GM23338 (cell line): Measurements from ENCODE around the gene MAT2A. TPM values are rescaled to one million over a fixed set of nuclear protein-coding genes. Genes with fewer than 3 reads are reported as not detected.

Source experiments
- ATAC-seq: fragments of 200-7000 bp; cut with Tn5 transposase; 3 replicates; pipeline ENCODE4 v1.9.1; 2020
- DNase-seq: peaks from one replicate; pipeline ENCODE4 v3.0.0-alpha.2; 2015; ENCODE audit warnings: low spot score
- H2AFZ ChIP-seq: fragments of 200-600 bp; sonication (generic); 2 replicates; pipeline ENCODE4 v1.8.0; 2016; ENCODE audit warnings: antibody characterized with exemption, mild to moderate bottlenecking, moderate library complexity
- H3F3A ChIP-seq: fragments of 200-600 bp; sonication (generic); replicated peaks from 2 replicates; pipeline ENCODE4 v1.8.0; 2017; ENCODE audit warnings: antibody characterized with exemption, mixed run types, low read depth
- H3K27ac ChIP-seq: fragments of 200-600 bp; sonication (generic); 2 replicates; pipeline ENCODE4 v1.6.1; 2016; ENCODE audit warnings: low read depth
- H3K27me3 ChIP-seq: fragments of 200-600 bp; sonication (generic); 2 replicates; pipeline ENCODE4 v1.8.0; 2016; ENCODE audit warnings: mild to moderate bottlenecking, mixed run types, moderate library complexity; ENCODE audit not compliant: insufficient read depth
- H3K36me3 ChIP-seq: fragments of 200-600 bp; sonication (generic); 2 replicates; pipeline ENCODE4 v1.8.0; 2016; ENCODE audit warnings: mild to moderate bottlenecking; ENCODE audit not compliant: insufficient read depth
- H3K4me1 ChIP-seq: fragments of 200-600 bp; sonication (generic); 2 replicates; pipeline ENCODE4 v1.8.0; 2016; ENCODE audit warnings: mild to moderate bottlenecking, moderate library complexity; ENCODE audit not compliant: insufficient read depth
- H3K4me2 ChIP-seq: fragments of 200-600 bp; sonication (generic); 2 replicates; pipeline ENCODE4 v1.7.1; 2017; ENCODE audit warnings: mixed run types
- H3K4me3 ChIP-seq: fragments of 200-600 bp; sonication (generic); 2 replicates; pipeline ENCODE4 v1.6.1; 2016; ENCODE audit warnings: mixed run types
- H3K79me2 ChIP-seq: fragments of 200-600 bp; sonication (generic); replicated peaks from 2 replicates; pipeline ENCODE4 v1.8.0; 2017; ENCODE audit warnings: mild to moderate bottlenecking; ENCODE audit not compliant: insufficient read depth
- H3K9me2 ChIP-seq: fragments of 200-600 bp; sonication (generic); 2 replicates; pipeline ENCODE4 v1.8.0; 2017; ENCODE audit not compliant: insufficient read depth
- H4K20me1 ChIP-seq: fragments of 200-600 bp; sonication (generic); replicated peaks from 2 replicates; pipeline ENCODE4 v1.8.0; 2017; ENCODE audit warnings: mild to moderate bottlenecking; ENCODE audit not compliant: insufficient read depth
- H3K27ac Mint-ChIP-seq: 2 replicates; pipeline ENCODE4 v1.8.0; 2020; ENCODE audit warnings: inconsistent platforms, mild to moderate bottlenecking, moderate library complexity, mixed read lengths
- H3K27me3 Mint-ChIP-seq: 3 replicates; pipeline ENCODE4 v1.8.0; 2022; ENCODE audit warnings: low read depth, mild to moderate bottlenecking, moderate library complexity, mixed read lengths, inconsistent platforms; ENCODE audit not compliant: insufficient read depth, poor library complexity
- H3K36me3 Mint-ChIP-seq: 3 replicates; pipeline ENCODE4 v1.8.0; 2021; ENCODE audit warnings: low read depth, mild to moderate bottlenecking, inconsistent platforms, moderate library complexity, mixed read lengths
- H3K4me1 Mint-ChIP-seq: 3 replicates; pipeline ENCODE4 v1.8.0; 2020; ENCODE audit warnings: mild to moderate bottlenecking, inconsistent platforms, mixed read lengths
- H3K4me3 Mint-ChIP-seq: 3 replicates; pipeline ENCODE4 v1.8.0; 2021; ENCODE audit warnings: moderate library complexity, mild to moderate bottlenecking, inconsistent platforms, mixed read lengths
- H3K9me3 Mint-ChIP-seq: 3 replicates; pipeline ENCODE4 v1.8.0; 2020; ENCODE audit warnings: moderate library complexity, mild to moderate bottlenecking, inconsistent platforms, mixed read lengths
- ETS1 ChIP-seq: IDR thresholded peaks from 2 replicates; pipeline ENCODE4 v1.6.1; 2016; ENCODE audit warnings: antibody characterized with exemption
- EZH2 ChIP-seq: fragments of 200-600 bp; sonication (generic); IDR thresholded peaks from one replicate; pipeline ENCODE4 v1.8.0; 2017; ENCODE audit warnings: antibody characterized with exemption, mild to moderate bottlenecking, low read depth; ENCODE audit not compliant: unreplicated experiment
- EZH2phosphoT487 ChIP-seq: fragments of 200-600 bp; sonication (generic); IDR thresholded peaks from one replicate; pipeline ENCODE4 v1.8.1; 2018; ENCODE audit warnings: antibody characterized with exemption; ENCODE audit not compliant: unreplicated experiment
- JUNB ChIP-seq: IDR thresholded peaks from one replicate; pipeline ENCODE4 v1.6.1; 2016; ENCODE audit warnings: antibody characterized with exemption; ENCODE audit not compliant: unreplicated experiment
- STAT1 ChIP-seq: IDR thresholded peaks from one replicate; pipeline ENCODE4 v1.6.1; 2016; ENCODE audit warnings: antibody characterized with exemption; ENCODE audit not compliant: unreplicated experiment
- ZNF331 ChIP-seq: fragments of 250-450 bp; sonication (Bioruptor Pico); IDR thresholded peaks from 2 replicates; pipeline ENCODE4 v1.5.0; 2020; ENCODE audit warnings: low read depth, mild to moderate bottlenecking, moderate library complexity
- polyA plus RNA-seq: library from polyadenylated mRNA; unstranded; fragments of >200 nt; fragmentation: Nextera tagmentation; extraction: Ambion mirVana; gene quantifications from 2 replicates; pipeline ENCODE4 v1.2.1, GENCODE V29; 2016
- total RNA-seq: library from RNA; depleted of rRNA; stranded (reverse); fragments of >200 nt; shearing (Covaris generic); gene quantifications from 2 replicates; pipeline ENCODE4 v1.2.3, GENCODE V29; 2014
- TF ChIP-seq, protein P1 (sequence below): fragments of 250-450 bp; sonication (Bioruptor Pico); IDR thresholded peaks from 2 replicates; pipeline ENCODE4 v1.5.0; 2020; ENCODE audit warnings: mild to moderate bottlenecking, moderate library complexity

The MAT2A gene
- total and polyA plus RNA-seq, 2 experiments from 2014 or later = 105 to 232 TPM

DNA sequence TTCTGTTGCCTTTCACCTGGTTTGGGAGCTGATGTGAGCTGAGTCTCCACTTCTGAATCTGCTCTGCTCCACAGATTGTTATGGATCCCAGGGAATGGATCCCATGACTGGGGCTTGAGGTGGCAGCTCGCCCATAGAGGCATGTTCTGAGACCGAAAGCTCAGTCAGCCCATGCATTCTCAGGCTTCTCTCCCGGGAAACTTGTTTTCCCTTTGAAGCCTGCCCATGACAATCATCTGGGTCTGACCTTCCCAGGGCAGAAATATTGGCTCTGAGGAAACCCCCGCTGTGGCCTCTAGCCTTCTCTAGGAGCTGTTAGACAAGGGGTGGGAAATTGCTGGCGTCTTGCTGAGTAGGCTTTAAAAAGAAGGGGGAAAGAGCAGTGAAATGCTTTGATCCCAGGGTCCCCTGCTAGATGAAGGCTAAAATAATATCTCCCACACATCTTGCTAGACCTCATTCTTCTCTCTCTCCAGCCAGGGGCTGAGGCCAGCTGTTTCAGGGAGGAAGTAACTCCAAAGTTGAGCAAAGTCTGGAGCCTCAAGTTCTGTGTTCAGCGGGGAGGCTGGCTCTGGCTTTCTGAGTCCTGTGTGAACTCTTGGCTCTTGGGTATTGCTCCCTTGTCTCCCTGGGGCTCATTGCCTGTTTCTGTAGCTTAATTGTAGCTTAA lies 40.4 kb downstream of the MAT2A start:
- H3K4me3 Mint-ChIP-seq = peak overlapping the region; percentile 85
- DNase-seq (no peak), ATAC-seq (no peak)
- 0 out of 3 replicates have a peak, but pooled peaks cover 3% of the 10 kb centered on the region for H3K9me3 Mint-ChIP-seq
- H3K36me3 ChIP-seq = no peaks in the 10 kb centered on the region
- no peaks in the 10 kb centered on the region for H3K79me2 ChIP-seq
- H3K4me2 ChIP-seq = peak overlapping the region; percentile 82
- H4K20me1 ChIP-seq = no peaks in the 10 kb centered on the region
- H3K27ac Mint-ChIP-seq = peak overlapping the region; percentile 61
- peaks cover 12% of the 10 kb centered on the region for H3K27me3 ChIP-seq
- H3K9me2 ChIP-seq = no peaks in the 10 kb centered on the region
- H3F3A ChIP-seq = peaks cover 9% of the 10 kb centered on the region; the same call in 1 of the 2 replicates
- H3K27me3 Mint-ChIP-seq = peaks cover 20% of the 10 kb centered on the region
- H3K4me1 Mint-ChIP-seq = peaks cover 30% of the 10 kb centered on the region
- peaks cover 10% of the 10 kb centered on the region; the same call in 1 of the 3 replicates for H3K36me3 Mint-ChIP-seq
- H3K4me3 ChIP-seq = no peak overlapping the region
- peaks cover 29% of the 10 kb centered on the region for H3K4me1 ChIP-seq
- no peak overlapping the region for H3K27ac ChIP-seq
- TF ChIP-seq JUNB (no peak), STAT1 (no peak), ZNF331 (CRISPR knock-in tag) (no peak)
- no peak overlapping the region for H2AFZ ChIP-seq

DNA sequence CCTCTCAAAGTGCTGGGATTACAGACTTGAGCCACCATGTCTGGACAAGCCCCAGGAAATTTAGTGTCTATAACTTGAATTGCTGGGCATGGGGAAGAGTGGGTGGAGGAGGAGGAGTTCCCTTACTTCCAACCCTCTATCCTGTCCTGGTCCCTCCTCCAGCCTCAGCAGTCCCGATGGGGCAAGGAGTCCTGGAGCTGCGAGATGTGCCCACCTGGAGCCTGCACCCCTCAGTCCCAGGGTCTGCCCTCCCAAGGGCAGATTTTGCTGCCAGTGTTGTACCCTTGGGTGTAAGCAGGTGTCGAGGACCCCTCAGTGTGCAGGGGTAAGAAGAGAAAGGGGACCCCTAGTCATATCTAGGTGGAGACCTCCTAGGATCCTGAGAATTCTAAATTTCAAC lies 41.2 kb downstream of the MAT2A start:
- peaks cover 26% of the 10 kb centered on the region for H3K27me3 Mint-ChIP-seq
- peaks cover 33% of the 10 kb centered on the region for H3K4me1 ChIP-seq
- no peak overlapping the region for H2AFZ ChIP-seq
- no peaks in the 10 kb centered on the region for H3K9me2 ChIP-seq
- no peaks in the 10 kb centered on the region for H4K20me1 ChIP-seq
- no peak overlapping the region for H3K4me3 ChIP-seq
- H3K36me3 Mint-ChIP-seq = peaks cover 10% of the 10 kb centered on the region; the same call in 1 of the 3 replicates
- no peaks in the 10 kb centered on the region for H3K36me3 ChIP-seq
- H3K27me3 ChIP-seq = peaks cover 20% of the 10 kb centered on the region
- H3K9me3 Mint-ChIP-seq = 0 out of 3 replicates have a peak, but pooled peaks cover 3% of the 10 kb centered on the region
- no peak overlapping the region for H3K4me2 ChIP-seq
- ATAC-seq = no peak
- H3F3A ChIP-seq = peaks cover 10% of the 10 kb centered on the region; the same call in 1 of the 2 replicates
- H3K4me3 Mint-ChIP-seq = no peak overlapping the region
- H3K27ac ChIP-seq = no peak overlapping the region
- H3K79me2 ChIP-seq = no peaks in the 10 kb centered on the region
- DNase-seq = no peak
- peaks cover 35% of the 10 kb centered on the region for H3K4me1 Mint-ChIP-seq
- no peak overlapping the region for H3K27ac Mint-ChIP-seq
- TF ChIP-seq ETS1 (no peak), EZH2phosphoT487 (no peak), STAT1 (no peak)

DNA sequence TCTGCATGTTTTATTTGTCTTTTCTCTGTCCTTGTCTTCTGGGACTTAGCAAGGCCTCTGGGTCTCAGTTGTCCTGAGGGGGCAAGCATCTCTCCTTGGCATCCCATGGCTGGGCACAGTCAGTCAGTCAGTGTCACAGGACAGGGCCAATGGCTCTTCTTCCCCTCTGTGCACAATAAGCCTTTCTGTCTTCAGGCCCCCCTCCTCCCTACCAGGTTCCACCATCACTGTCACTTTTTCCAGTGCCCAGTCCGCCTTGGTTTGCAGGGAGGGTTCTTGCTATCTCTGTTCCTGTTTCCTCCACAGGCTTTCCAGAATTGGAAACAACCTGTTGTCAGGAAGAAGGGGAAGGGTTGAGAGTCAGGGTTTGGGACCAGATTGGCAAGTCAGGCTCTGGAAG lies 43.5 kb downstream of the MAT2A start:
- DNase-seq (no peak), ATAC-seq (no peak)
- Histone ChIP-seq H2AFZ (no peak overlapping the region), H3K4me1 (peaks cover 30% of the 10 kb centered on the region), H3K27ac (no peak overlapping the region), H3K27me3 (peaks cover 31% of the 10 kb centered on the region), H3K36me3 (no peaks in the 10 kb centered on the region), H3K79me2 (no peaks in the 10 kb centered on the region), H3K4me2 (no peak overlapping the region), H4K20me1 (no peaks in the 10 kb centered on the region), H3K4me3 (no peak overlapping the region), H3F3A (peaks cover 8% of the 10 kb centered on the region; the same call in 1 of the 2 replicates), H3K9me2 (no peaks in the 10 kb centered on the region)
- Mint-ChIP-seq H3K4me1 (peaks cover 33% of the 10 kb centered on the region), H3K4me3 (no peak overlapping the region), H3K27me3 (peaks cover 30% of the 10 kb centered on the region), H3K9me3 (0 out of 3 replicates have a peak, but pooled peaks cover 3% of the 10 kb centered on the region), H3K36me3 (peaks cover 10% of the 10 kb centered on the region; the same call in 1 of the 3 replicates), H3K27ac (no peak overlapping the region)
- TF ChIP-seq, protein P1, sequence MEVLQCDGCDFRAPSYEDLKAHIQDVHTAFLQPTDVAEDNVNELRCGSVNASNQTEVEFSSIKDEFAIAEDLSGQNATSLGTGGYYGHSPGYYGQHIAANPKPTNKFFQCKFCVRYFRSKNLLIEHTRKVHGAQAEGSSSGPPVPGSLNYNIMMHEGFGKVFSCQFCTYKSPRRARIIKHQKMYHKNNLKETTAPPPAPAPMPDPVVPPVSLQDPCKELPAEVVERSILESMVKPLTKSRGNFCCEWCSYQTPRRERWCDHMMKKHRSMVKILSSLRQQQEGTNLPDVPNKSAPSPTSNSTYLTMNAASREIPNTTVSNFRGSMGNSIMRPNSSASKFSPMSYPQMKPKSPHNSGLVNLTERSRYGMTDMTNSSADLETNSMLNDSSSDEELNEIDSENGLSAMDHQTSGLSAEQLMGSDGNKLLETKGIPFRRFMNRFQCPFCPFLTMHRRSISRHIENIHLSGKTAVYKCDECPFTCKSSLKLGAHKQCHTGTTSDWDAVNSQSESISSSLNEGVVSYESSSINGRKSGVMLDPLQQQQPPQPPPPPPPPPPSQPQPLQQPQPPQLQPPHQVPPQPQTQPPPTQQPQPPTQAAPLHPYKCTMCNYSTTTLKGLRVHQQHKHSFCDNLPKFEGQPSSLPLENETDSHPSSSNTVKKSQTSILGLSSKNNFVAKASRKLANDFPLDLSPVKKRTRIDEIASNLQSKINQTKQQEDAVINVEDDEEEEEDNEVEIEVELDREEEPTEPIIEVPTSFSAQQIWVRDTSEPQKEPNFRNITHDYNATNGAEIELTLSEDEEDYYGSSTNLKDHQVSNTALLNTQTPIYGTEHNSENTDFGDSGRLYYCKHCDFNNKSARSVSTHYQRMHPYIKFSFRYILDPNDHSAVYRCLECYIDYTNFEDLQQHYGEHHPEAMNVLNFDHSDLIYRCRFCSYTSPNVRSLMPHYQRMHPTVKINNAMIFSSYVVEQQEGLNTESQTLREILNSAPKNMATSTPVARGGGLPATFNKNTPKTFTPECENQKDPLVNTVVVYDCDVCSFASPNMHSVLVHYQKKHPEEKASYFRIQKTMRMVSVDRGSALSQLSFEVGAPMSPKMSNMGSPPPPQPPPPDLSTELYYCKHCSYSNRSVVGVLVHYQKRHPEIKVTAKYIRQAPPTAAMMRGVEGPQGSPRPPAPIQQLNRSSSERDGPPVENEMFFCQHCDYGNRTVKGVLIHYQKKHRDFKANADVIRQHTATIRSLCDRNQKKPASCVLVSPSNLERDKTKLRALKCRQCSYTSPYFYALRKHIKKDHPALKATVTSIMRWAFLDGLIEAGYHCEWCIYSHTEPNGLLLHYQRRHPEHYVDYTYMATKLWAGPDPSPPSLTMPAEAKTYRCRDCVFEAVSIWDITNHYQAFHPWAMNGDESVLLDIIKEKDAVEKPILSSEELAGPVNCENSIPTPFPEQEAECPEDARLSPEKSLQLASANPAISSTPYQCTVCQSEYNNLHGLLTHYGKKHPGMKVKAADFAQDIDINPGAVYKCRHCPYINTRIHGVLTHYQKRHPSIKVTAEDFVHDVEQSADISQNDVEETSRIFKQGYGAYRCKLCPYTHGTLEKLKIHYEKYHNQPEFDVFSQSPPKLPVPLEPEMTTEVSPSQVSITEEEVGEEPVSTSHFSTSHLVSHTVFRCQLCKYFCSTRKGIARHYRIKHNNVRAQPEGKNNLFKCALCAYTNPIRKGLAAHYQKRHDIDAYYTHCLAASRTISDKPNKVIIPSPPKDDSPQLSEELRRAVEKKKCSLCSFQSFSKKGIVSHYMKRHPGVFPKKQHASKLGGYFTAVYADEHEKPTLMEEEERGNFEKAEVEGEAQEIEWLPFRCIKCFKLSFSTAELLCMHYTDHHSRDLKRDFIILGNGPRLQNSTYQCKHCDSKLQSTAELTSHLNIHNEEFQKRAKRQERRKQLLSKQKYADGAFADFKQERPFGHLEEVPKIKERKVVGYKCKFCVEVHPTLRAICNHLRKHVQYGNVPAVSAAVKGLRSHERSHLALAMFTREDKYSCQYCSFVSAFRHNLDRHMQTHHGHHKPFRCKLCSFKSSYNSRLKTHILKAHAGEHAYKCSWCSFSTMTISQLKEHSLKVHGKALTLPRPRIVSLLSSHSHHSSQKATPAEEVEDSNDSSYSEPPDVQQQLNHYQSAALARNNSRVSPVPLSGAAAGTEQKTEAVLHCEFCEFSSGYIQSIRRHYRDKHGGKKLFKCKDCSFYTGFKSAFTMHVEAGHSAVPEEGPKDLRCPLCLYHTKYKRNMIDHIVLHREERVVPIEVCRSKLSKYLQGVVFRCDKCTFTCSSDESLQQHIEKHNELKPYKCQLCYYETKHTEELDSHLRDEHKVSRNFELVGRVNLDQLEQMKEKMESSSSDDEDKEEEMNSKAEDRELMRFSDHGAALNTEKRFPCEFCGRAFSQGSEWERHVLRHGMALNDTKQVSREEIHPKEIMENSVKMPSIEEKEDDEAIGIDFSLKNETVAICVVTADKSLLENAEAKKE (CRISPR knock-in tag) = no peak
- TF ChIP-seq EZH2 (no peak), EZH2phosphoT487 (no peak)
